Measurements from ENCODE around the gene EFNB1. TPM values are rescaled to one million over a fixed set of nuclear protein-coding genes. Genes with fewer than 3 reads are reported as not detected.
A peak's percentile ranks its signal among the peaks of the same experiment; 100 is the strongest.

Gene EFNB1
- total RNA-seq, 2 experiments from 2014 or later, result 3.8 to 4.6 TPM

DNA sequence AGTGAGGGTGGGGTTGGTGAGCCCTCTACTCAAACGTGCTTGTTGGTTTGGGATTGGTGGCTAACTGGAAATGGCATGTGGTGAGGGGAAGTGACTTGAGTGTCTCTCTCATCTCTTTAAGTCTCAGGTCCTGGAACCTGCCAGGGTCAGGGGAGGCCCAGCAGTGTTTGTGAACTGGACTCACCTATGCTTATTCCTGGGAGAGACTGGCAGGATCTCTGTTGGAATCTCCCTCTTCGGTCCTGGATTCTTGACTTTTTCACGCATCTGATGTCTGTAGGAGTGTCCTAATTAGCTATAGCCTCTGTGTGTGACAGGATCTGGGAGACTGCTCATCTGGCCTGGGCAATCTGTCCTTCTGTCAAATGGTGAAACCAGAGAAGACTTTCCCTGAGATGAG is 7.2 kb upstream of the EFNB1 start:
- H3K9me3 Mint-ChIP-seq, result no peaks in the 10 kb centered on the region
- no peaks in the 10 kb centered on the region for H3K4me1 Mint-ChIP-seq
- DNase-seq, result no peak
- no peaks in the 10 kb centered on the region for H3K27me3 Mint-ChIP-seq
- ChIA-PET CTCF (no interaction called here), POLR2A (no interaction called here)
- H3K27ac Mint-ChIP-seq, result no peak overlapping the region
- H3K36me3 Mint-ChIP-seq (ENCODE audit: low read depth), result no peaks in the 10 kb centered on the region
- no peak overlapping the region for H3K4me3 Mint-ChIP-seq

DNA sequence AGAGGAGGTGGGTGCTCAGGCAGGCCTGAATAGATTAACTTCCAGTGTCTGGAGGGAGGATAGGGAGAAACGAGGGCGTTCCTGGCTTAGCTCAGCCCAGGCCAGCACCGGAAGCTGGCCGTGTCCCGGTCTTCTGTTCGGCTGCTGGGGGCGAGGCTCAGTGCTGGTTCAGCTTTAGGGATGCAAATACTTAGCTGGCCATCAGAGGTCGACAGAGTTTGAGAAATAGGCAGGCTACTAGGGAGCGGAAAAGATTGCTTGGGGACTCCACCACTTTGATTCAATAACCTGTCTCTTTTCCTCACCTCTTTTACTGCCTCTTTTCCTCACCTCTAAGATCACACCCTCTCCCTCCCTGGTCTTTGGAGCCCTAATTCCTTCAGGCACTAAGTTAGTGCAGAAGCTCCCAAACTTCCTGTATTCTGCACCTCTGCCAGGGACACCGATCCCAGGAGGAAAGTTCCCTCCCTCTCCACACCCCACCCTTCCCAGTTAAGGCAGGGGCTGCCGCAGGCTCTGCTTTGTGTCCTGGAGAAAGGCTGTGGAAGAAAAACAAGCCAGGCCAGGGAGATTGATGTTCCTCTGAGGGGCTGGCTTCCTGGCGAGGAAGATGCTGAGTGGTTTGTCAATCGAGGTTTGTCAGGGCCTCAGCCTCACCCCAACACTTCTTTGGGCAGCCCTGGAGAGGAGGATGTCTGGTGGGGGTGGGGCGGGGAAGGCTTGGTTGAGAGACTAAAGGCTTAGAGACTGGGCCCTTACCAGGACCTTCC is 6.0 kb upstream of the EFNB1 start:
- ChIA-PET POLR2A (no interaction called here), CTCF (interaction anchor here (0.8 to 1.0 kb wide), 2 partner anchors 80 to 466 kb away, joined by 3 read pairs; no protein-coding TSS in a partner anchor)
- H3K27ac Mint-ChIP-seq, result no peak overlapping the region
- no peak for DNase-seq
- no peaks in the 10 kb centered on the region for H3K9me3 Mint-ChIP-seq
- peaks cover 2% of the 10 kb centered on the region for H3K4me1 Mint-ChIP-seq
- H3K27me3 Mint-ChIP-seq, result no peaks in the 10 kb centered on the region
- no peak overlapping the region for H3K4me3 Mint-ChIP-seq
- no peaks in the 10 kb centered on the region for H3K36me3 Mint-ChIP-seq (ENCODE audit: low read depth)

DNA sequence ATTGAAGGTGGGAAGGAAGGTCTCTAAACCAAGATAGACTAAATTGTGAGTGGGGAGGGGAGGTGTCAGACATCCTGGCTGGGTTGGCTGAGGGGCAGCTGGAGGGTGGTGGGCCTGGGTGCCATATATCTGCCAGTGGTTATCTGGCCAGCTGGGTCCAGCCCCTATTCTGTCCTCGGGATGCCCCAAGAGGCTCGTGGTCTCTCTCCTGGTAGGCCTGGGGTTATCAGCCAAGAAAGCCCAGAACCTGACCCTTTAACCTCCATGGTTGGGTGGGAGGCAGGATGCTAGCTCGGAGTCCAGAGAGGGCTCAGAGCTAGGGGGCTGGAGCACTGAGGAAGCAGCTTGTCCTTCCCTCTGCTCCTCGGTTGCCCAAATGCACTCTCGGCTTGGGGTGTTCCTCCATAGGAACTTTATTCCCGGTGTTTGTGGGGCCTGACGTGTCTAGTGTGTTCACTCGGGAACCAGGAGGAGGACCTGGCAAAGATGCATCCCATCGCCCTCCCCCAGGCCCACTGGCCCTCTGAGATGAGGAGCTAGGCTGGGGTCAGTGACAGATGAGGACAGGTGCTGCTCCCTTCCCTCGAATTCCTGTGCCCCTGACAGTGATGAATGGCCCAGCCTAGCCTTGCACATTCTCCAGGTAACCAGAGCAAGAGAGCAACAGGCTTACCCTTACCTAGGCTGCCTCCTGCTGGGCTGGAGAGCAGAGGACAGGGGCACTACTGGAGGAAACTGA is 5.2 kb upstream of the EFNB1 start:
- Mint-ChIP-seq H3K9me3 (no peaks in the 10 kb centered on the region), H3K27me3 (no peaks in the 10 kb centered on the region), H3K27ac (no peak overlapping the region), H3K36me3 (ENCODE audit: low read depth) (no peaks in the 10 kb centered on the region), H3K4me1 (peaks cover 5% of the 10 kb centered on the region), H3K4me3 (no peak overlapping the region)
- POLR2A ChIA-PET, result interaction anchor here (0.6 kb wide), 1 partner anchor 292 kb away, joined by 5 read pairs; no protein-coding TSS in a partner anchor
- DNase-seq, result no peak
- CTCF ChIA-PET, result no interaction called here

DNA sequence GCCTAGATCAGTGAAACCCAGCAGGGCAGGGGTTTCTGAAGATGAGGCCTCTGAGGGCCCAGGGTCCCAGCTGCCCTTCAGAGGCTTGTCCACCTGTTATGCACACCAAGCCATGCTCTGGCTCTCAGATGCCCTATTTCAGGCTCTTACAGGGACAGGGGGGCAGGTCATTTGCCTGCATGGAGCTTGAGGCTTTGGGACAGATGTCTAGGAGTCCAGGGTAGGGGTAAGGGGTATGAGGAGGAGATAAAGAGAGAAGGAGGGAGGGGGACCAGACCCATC is 4.7 kb upstream of the EFNB1 start:
- CTCF ChIA-PET, result no interaction called here
- no peak for DNase-seq
- POLR2A ChIA-PET, result interaction anchor here (0.6 kb wide), 1 partner anchor 291 kb away, joined by 5 read pairs; no protein-coding TSS in a partner anchor
- peaks cover 8% of the 10 kb centered on the region for H3K4me1 Mint-ChIP-seq
- no peaks in the 10 kb centered on the region for H3K27me3 Mint-ChIP-seq
- no peak overlapping the region for H3K27ac Mint-ChIP-seq
- H3K9me3 Mint-ChIP-seq, result no peaks in the 10 kb centered on the region
- no peaks in the 10 kb centered on the region for H3K36me3 Mint-ChIP-seq (ENCODE audit: low read depth)
- no peak overlapping the region for H3K4me3 Mint-ChIP-seq

DNA sequence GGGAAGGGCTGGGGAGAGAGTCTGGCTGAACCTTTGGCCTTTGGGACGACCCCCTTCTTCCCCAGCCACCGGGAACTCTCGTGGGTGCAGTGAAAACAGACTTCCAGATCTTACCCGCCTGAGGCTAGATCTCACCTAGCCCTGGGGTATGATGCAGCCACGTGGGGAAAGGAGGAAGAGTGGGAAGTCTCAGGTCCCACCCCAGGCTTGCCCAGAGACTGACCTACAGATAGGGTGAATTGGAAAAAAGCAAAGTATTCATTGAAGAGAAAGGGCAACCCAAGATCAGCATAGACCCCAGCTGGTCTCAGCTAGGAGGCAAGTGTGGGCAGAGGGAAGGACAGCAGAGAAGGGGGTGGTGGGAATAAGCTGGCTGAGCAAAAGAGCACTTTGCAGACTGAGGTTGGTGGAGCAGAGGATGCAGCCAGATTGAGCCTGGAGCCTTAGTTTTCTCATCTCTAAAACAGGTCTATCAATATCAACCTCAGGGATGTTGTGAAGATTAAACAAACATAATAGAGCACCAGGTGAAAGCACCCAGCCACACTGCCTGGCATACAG is 4.2 kb upstream of the EFNB1 start:
- H3K36me3 Mint-ChIP-seq (ENCODE audit: low read depth), result no peaks in the 10 kb centered on the region
- no peaks in the 10 kb centered on the region for H3K9me3 Mint-ChIP-seq
- H3K27ac Mint-ChIP-seq, result no peak overlapping the region
- DNase-seq, result no peak
- CTCF ChIA-PET, result no interaction called here
- peaks cover 8% of the 10 kb centered on the region for H3K4me1 Mint-ChIP-seq
- no peak overlapping the region for H3K4me3 Mint-ChIP-seq
- no peaks in the 10 kb centered on the region for H3K27me3 Mint-ChIP-seq
- POLR2A ChIA-PET, result no interaction called here

DNA sequence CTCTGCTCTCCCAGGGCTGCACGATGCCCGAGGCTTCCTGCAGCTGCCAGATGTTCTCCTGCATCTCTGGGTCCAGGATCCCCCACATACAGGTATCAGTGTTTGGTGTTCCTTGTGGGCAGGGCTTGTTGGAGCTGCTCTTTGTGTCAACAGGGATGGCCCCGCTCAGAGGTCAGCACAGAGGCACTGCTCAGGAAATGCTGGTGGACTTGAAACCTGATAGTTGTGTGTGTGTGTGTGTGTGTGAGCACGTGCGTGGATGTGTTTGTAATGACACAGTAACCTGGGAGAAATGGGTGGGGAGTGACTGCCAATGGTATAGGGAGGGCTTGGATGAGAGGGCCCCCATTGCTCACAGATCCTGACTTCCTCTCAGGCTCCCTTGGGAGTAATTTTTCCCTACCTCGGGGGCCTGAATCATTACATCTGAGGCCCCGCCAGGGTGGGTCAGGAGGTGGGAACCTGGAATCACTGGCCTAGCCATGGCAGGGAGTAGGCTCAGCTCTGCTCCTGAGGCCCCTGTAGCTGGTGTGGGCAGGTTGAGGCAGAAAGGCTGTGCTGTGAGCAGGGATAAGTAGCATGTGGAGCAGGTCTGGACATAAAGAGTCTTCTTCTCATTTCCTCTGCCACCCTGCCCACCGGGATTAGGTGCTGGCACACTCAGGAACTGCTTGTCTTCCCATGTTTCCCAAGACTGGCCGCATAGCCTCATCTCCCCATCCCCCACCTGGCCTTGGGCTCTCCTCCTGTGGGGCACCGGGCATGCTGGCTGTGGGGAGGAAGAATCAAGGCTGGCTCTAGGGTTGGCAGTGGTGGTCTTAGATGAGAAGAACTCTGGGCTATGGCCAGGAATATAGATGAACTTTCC is 2.5 kb upstream of the EFNB1 start:
- Mint-ChIP-seq H3K36me3 (ENCODE audit: low read depth) (no peaks in the 10 kb centered on the region), H3K9me3 (no peaks in the 10 kb centered on the region), H3K4me3 (no peak overlapping the region), H3K4me1 (peaks cover 13% of the 10 kb centered on the region), H3K27ac (no peak overlapping the region), H3K27me3 (peaks cover 3% of the 10 kb centered on the region)
- ChIA-PET POLR2A (no interaction called here), CTCF (interaction anchor here (1.0 kb wide), 1 partner anchor 386 kb away, joined by 3 read pairs; no protein-coding TSS in a partner anchor)
- DNase-seq, result no peak

DNA sequence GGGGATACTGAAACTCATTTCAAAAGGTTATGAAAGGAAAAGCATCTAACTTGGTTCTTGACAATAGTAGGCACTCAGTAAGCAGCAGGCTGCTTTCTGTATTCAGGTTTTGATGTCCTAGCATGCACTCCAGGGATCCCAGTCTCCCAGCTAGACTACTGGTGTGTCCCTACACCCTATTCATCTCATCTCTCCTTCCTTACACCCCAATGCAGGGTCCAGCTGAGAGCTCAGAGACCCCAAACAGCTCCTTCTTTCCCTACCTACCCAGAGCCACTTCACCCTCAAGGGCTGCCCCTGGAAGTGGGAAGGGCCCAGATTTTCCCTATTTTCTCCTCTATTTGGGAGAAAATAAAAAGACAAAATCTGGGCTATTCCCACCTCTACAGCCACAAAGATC is 1.6 kb upstream of the EFNB1 start:
- no peaks in the 10 kb centered on the region for H3K9me3 Mint-ChIP-seq
- ChIA-PET POLR2A (no interaction called here), CTCF (interaction anchor here (0.6 to 1.9 kb wide), 15 partner anchors 12 to 405 kb away, joined by 3 to 10 read pairs (median 4); no protein-coding TSS in a partner anchor)
- peaks cover 3% of the 10 kb centered on the region for H3K27me3 Mint-ChIP-seq
- peaks cover 21% of the 10 kb centered on the region for H3K4me1 Mint-ChIP-seq
- no peak overlapping the region for H3K27ac Mint-ChIP-seq
- DNase-seq, result no peak
- H3K36me3 Mint-ChIP-seq (ENCODE audit: low read depth), result no peaks in the 10 kb centered on the region
- no peak overlapping the region for H3K4me3 Mint-ChIP-seq

DNA sequence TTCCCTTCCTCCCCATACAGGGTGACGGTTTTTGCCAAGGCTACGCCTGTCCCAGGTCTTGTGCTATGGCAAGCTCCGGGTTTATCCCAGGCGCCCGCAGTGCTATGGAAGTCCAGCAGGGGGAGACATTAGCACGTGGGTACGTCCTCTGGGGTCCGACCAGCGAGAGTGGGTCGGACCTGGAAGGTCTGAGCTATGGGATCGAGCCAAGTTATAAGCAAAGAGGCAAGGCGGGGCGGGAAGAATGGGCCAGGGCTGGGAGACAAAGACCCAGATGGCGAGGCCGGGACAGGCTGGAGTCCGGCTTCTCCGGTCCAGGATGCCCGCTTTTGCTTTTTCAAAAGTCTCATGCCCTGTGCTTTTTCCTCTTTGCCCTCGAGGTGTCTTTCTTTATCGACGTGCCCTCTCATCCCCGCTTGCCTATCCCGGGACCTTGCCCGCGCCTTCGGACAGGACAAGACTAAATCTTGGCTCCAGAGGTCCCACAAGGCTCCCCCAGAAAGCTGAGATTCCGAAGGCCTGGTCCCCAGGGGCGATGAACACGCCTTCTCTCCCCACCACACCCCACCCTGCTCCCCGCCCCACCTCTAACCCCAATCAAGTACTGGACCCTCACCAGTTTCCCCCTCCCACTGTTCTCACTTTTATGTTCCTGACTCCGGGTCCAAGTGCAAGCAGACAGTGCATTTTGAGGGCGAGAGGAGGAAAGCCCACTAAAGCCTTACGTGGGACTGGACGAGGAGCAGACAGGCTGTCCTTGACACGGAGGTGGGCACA is 785 bp upstream of the EFNB1 start:
- H3K4me3 Mint-ChIP-seq, result peak overlapping the region; percentile 84
- no peaks in the 10 kb centered on the region for H3K9me3 Mint-ChIP-seq
- peak overlapping the region; percentile 86 for H3K27ac Mint-ChIP-seq
- peaks cover 3% of the 10 kb centered on the region for H3K27me3 Mint-ChIP-seq
- H3K4me1 Mint-ChIP-seq, result peaks cover 21% of the 10 kb centered on the region
- ChIA-PET CTCF (interaction anchor here (0.6 to 1.9 kb wide), 17 partner anchors 9 to 405 kb away, joined by 3 to 10 read pairs (median 4); no protein-coding TSS in a partner anchor), POLR2A (interaction anchor here (0.6 kb wide), 1 partner anchor 408 kb away, joined by 3 read pairs; no protein-coding TSS in a partner anchor)
- peak; percentile 74 for DNase-seq
- no peaks in the 10 kb centered on the region for H3K36me3 Mint-ChIP-seq (ENCODE audit: low read depth)

DNA sequence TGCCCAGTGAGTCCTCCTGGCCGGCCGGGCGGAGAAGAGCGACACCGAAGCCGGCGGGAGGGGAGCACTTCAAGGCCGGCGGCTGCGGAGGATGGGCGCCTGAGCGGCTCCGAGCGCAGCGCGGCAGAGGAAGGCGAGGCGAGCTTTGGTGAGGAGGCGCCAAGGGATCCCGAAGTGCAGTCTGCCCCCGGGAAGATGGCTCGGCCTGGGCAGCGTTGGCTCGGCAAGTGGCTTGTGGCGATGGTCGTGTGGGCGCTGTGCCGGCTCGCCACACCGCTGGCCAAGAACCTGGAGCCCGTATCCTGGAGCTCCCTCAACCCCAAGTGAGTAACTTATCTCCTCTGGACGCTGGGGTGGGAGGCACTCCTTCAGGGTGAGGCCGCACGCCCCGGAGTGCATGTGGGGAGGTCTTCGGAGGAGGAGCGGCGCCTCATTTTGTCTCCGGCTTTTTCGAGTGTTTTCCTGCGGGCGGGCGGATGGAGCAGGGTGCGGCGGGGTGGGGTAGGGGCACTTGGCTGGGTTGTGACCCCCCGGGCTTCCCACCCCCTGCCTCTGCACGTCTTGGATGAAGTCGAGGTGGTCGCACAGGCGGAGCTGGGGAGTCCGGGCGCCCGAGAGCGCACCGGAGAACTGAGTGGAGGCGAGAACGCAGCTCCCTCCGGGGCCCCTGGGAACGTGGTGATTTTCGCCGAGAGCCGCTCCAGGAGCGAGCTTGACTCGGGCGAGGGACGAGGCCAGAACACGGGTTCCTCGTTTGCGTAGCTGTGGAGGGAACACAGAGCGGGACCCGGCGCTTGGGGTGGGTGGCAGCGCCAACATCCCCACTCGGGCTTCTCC is 979 bp downstream of the EFNB1 start:
- peak; percentile 12 for DNase-seq
- Mint-ChIP-seq H3K36me3 (ENCODE audit: low read depth) (no peaks in the 10 kb centered on the region), H3K27me3 (peaks cover 3% of the 10 kb centered on the region), H3K9me3 (no peaks in the 10 kb centered on the region), H3K4me1 (peaks cover 21% of the 10 kb centered on the region), H3K4me3 (peak overlapping the region; percentile 78), H3K27ac (no peak overlapping the region)
- CTCF ChIA-PET, result interaction anchor here (1.2 to 1.5 kb wide), 2 partner anchors 7 to 87 kb away, joined by 3 to 5 read pairs; no protein-coding TSS in a partner anchor
- POLR2A ChIA-PET, result no interaction called here

DNA sequence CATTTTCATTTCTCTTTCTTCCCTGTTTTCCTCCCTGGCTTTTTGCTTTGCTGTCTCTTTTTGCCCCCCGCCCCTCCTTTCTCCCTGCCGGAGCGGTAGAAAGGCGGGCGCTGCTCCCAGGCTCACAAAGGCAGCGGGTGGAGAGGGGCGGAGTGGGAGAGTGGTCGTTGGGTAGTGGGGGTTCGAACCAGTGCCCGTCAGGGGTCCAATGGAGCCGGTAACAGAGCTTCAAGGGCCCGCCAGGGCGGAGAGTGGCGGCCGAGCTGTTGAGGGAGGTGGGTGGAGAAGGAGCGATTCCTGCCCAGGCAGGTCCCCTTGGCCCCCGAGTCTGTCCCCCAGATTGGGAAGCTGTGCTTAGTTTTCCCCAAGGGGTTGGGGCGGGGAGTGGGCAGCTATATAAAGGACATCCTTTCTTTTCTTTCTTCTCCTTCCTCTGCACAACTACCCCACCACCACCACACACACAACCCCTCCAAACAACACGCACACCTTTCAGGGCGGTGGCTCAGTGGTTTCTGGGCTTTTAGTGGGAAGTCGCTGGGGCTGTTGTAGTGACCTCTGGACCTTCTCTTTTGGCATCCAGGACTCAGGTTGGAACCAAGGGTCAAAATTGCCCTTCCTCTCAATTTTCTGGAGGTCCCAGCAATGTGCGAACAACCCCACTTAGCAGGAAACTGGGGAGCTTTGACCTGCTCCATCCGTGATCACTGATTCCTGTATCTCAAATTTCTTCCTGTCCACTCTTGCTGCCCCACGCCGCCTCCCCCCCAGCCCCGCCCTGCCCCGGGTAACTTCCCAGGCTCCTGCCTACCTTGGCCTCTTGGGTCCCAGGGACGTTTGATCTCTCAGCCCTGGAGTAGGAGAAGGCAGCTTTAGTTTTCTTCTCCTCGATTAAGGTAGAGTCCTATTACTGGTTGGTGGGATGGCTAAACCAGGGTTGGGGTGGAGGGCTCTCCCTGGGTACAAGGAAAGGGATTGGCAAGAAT is 1.9 kb downstream of the EFNB1 start:
- H3K27ac Mint-ChIP-seq, result no peak overlapping the region
- no peaks in the 10 kb centered on the region for H3K36me3 Mint-ChIP-seq (ENCODE audit: low read depth)
- H3K4me1 Mint-ChIP-seq, result peaks cover 21% of the 10 kb centered on the region
- peaks cover 3% of the 10 kb centered on the region for H3K27me3 Mint-ChIP-seq
- H3K9me3 Mint-ChIP-seq, result no peaks in the 10 kb centered on the region
- peak overlapping the region; percentile 78 for H3K4me3 Mint-ChIP-seq
- POLR2A ChIA-PET, result no interaction called here
- CTCF ChIA-PET, result no interaction called here
- DNase-seq, result no peak

Measured in activated CD4-positive, alpha-beta T cell treated with anti-CD3 and anti-CD28 coated beads, Interleukin-2, amount 10 ng/mL, durations not matched to agents 7 days and 5 days (primary cell).